H9 (cell line): ENCODE data around the gene SPSB3. TPM values are rescaled to one million over a fixed set of nuclear protein-coding genes. Genes with fewer than 3 reads are reported as not detected.

ENCODE experiments used
- DNase-seq: peaks from one replicate; pipeline ENCODE4 v3.0.0-alpha.2; 2017
- H2AFZ ChIP-seq: one replicate; pipeline ENCODE4 v1.6.1; 2013; ENCODE audit warnings: mild to moderate bottlenecking, low read length, control low read depth, moderate library complexity
- H2AK5ac ChIP-seq: 2 replicates; pipeline ENCODE4 v1.6.1; 2013; ENCODE audit warnings: low read length, control low read depth, mixed read lengths; ENCODE audit not compliant: insufficient read length
- H2BK120ac ChIP-seq: one replicate; pipeline ENCODE4 v1.6.1; 2013; ENCODE audit warnings: low read depth, mild to moderate bottlenecking, low read length, control low read depth, inconsistent platforms; ENCODE audit not compliant: poor library complexity, severe bottlenecking
- H2BK12ac ChIP-seq: 2 replicates; pipeline ENCODE4 v1.6.1; 2013; ENCODE audit warnings: low read length, control low read depth, mixed read lengths, low read depth; ENCODE audit not compliant: insufficient read length
- H2BK15ac ChIP-seq: 2 replicates; pipeline ENCODE4 v1.6.1; 2013; ENCODE audit warnings: low read depth, low read length, control low read depth
- H2BK20ac ChIP-seq: one replicate; pipeline ENCODE4 v1.6.1; 2013; ENCODE audit warnings: low read depth, mild to moderate bottlenecking, low read length, control low read depth, inconsistent platforms; ENCODE audit not compliant: poor library complexity, severe bottlenecking
- H2BK5ac ChIP-seq: 2 replicates; pipeline ENCODE4 v1.6.1; 2013; ENCODE audit warnings: low read length, control low read depth, mixed read lengths; ENCODE audit not compliant: insufficient read length
- H3K14ac ChIP-seq: 2 replicates; pipeline ENCODE4 v1.6.1; 2013; ENCODE audit warnings: low read length, control low read depth; ENCODE audit not compliant: insufficient read depth
- H3K18ac ChIP-seq: 2 replicates; pipeline ENCODE4 v1.6.1; 2013; ENCODE audit warnings: low read depth, mild to moderate bottlenecking, mixed read lengths, low read length, control low read depth; ENCODE audit not compliant: insufficient read length
- H3K23ac ChIP-seq: 2 replicates; pipeline ENCODE4 v1.6.1; 2013; ENCODE audit warnings: low read length, control low read depth, mixed read lengths, low read depth; ENCODE audit not compliant: insufficient read length
- H3K23me2 ChIP-seq: 2 replicates; pipeline ENCODE4 v1.6.1; 2013; ENCODE audit warnings: low read depth, mild to moderate bottlenecking, mixed read lengths, low read length, control low read depth; ENCODE audit not compliant: insufficient read length, poor library complexity, severe bottlenecking
- H3K27ac ChIP-seq: 2 replicates; pipeline ENCODE4 v1.5.1; 2013; ENCODE audit warnings: low read length, control low read depth, mixed read lengths, low read depth; ENCODE audit not compliant: insufficient read length
- H3K27me3 ChIP-seq: 2 replicates; pipeline ENCODE4 v1.6.1; 2013; ENCODE audit warnings: low read length, control low read depth, inconsistent platforms; ENCODE audit not compliant: insufficient read depth
- H3K4ac ChIP-seq: 2 replicates; pipeline ENCODE4 v1.6.1; 2013; ENCODE audit warnings: low read depth, mild to moderate bottlenecking, control low read depth, inconsistent platforms, low read length, moderate library complexity
- H3K4me1 ChIP-seq: 2 replicates; pipeline ENCODE4 v1.6.1; 2013; ENCODE audit warnings: low read length, control low read depth, inconsistent platforms; ENCODE audit not compliant: insufficient read depth
- H3K4me2 ChIP-seq: 2 replicates; pipeline ENCODE4 v1.6.1; 2013; ENCODE audit warnings: low read length, control low read depth, mixed read lengths; ENCODE audit not compliant: insufficient read length, insufficient read depth
- H3K56ac ChIP-seq: 2 replicates; pipeline ENCODE4 v1.6.1; 2013; ENCODE audit warnings: low read depth, mild to moderate bottlenecking, mixed read lengths, low read length, control low read depth; ENCODE audit not compliant: insufficient read length
- H3K79me1 ChIP-seq: 2 replicates; pipeline ENCODE4 v1.6.1; 2013; ENCODE audit warnings: low read depth, mild to moderate bottlenecking, moderate library complexity, low read length, control low read depth, inconsistent platforms; ENCODE audit not compliant: insufficient read depth, poor library complexity, severe bottlenecking
- H3K79me2 ChIP-seq: 2 replicates; pipeline ENCODE4 v1.6.1; 2013; ENCODE audit warnings: low read length, control low read depth, inconsistent platforms; ENCODE audit not compliant: insufficient read depth
- H3K9ac ChIP-seq: 2 replicates; pipeline ENCODE4 v1.6.1; 2013; ENCODE audit warnings: low read length, control low read depth, mixed read lengths; ENCODE audit not compliant: insufficient read length; ENCODE audit errors: extremely low read depth
- H3K9me3 ChIP-seq: one replicate; pipeline ENCODE4 v1.6.1; 2013; ENCODE audit warnings: low read depth, low read length, inconsistent platforms; ENCODE audit not compliant: control insufficient read depth
- H3T11ph ChIP-seq: one replicate; pipeline ENCODE4 v1.6.1; 2013; ENCODE audit warnings: mild to moderate bottlenecking, low read length, control low read depth, inconsistent platforms
- H4K20me1 ChIP-seq: one replicate; pipeline ENCODE4 v1.6.1; 2013; ENCODE audit not compliant: control insufficient read depth, insufficient read length, insufficient read depth
- H4K5ac ChIP-seq: 2 replicates; pipeline ENCODE4 v1.6.1; 2013; ENCODE audit warnings: low read depth, mild to moderate bottlenecking, mixed read lengths, low read length, control low read depth; ENCODE audit not compliant: insufficient read length
- H4K8ac ChIP-seq: replicated peaks from 2 replicates; pipeline ENCODE4 v1.6.1; 2013; ENCODE audit warnings: low read length, control low read depth, mixed read lengths, low read depth; ENCODE audit not compliant: insufficient read length
- H4K91ac ChIP-seq: 2 replicates; pipeline ENCODE4 v1.6.1; 2013; ENCODE audit warnings: low read depth, mild to moderate bottlenecking, moderate library complexity, mixed read lengths, low read length, control low read depth; ENCODE audit not compliant: insufficient read length
- H3K27ac Mint-ChIP-seq, 3 experiments: 2 replicates in 2 of 3; 3 replicates in 1 of 3; pipeline ENCODE4 v1.8.0; 2020 to 2021; ENCODE audit warnings: mixed read lengths in 3 of 3, mild to moderate bottlenecking in 1 of 3, moderate library complexity in 1 of 3
- H3K27me3 Mint-ChIP-seq: 2 replicates; pipeline ENCODE4 v1.8.0; 2021; ENCODE audit warnings: low read depth, mild to moderate bottlenecking, moderate library complexity, mixed read lengths
- H3K36me3 Mint-ChIP-seq, 3 experiments: 2 replicates in 2 of 3; 3 replicates in 1 of 3; pipeline ENCODE4 v1.8.0; 2020 to 2021; ENCODE audit warnings: low read depth in 3 of 3, mixed read lengths in 3 of 3; ENCODE audit not compliant: insufficient read depth in 1 of 3
- H3K4me1 Mint-ChIP-seq, 2 experiments: 2 replicates each; pipeline ENCODE4 v1.8.0; 2020; ENCODE audit warnings: mixed read lengths in 2 of 2
- H3K4me3 Mint-ChIP-seq, 2 experiments: 2 replicates in 1 of 2; 3 replicates in 1 of 2; pipeline ENCODE4 v1.8.0; 2020 to 2021; ENCODE audit warnings: mild to moderate bottlenecking in 2 of 2, mixed read lengths in 2 of 2, moderate library complexity in 1 of 2
- H3K9me3 Mint-ChIP-seq, 2 experiments: 2 replicates in 1 of 2; 3 replicates in 1 of 2; pipeline ENCODE4 v1.8.0; 2020; ENCODE audit warnings: mild to moderate bottlenecking in 2 of 2, mixed read lengths in 2 of 2, moderate library complexity in 1 of 2
- WGBS: extraction: QIAGEN DNeasy Blood & Tissue Kit; methylation state at CpG from one replicate; pipeline ENCODE4 v1.1.7; 2013; ENCODE audit warnings: missing lambda C conversion rate, low lambda C conversion rate, mixed read lengths; ENCODE audit not compliant: insufficient read length; ENCODE audit errors: extremely low coverage; 5-methylcytosine and 5-hydroxymethylcytosine counted together
- total RNA-seq: library from RNA; stranded (reverse); gene quantifications from 2 replicates; pipeline ENCODE4 v1.2.1, GENCODE V29; 2021
- TF ChIP-seq, protein P1 (sequence below): fragments of 200-600 bp; sonication (generic); conservative IDR thresholded peaks from 3 replicates; pipeline ENCODE4 v1.8.0; 2021; ENCODE audit warnings: antibody characterized with exemption, mild to moderate bottlenecking

The SPSB3 gene
- total RNA-seq, 1 experiment from 2014 or later, result 19.9 TPM

DNA sequence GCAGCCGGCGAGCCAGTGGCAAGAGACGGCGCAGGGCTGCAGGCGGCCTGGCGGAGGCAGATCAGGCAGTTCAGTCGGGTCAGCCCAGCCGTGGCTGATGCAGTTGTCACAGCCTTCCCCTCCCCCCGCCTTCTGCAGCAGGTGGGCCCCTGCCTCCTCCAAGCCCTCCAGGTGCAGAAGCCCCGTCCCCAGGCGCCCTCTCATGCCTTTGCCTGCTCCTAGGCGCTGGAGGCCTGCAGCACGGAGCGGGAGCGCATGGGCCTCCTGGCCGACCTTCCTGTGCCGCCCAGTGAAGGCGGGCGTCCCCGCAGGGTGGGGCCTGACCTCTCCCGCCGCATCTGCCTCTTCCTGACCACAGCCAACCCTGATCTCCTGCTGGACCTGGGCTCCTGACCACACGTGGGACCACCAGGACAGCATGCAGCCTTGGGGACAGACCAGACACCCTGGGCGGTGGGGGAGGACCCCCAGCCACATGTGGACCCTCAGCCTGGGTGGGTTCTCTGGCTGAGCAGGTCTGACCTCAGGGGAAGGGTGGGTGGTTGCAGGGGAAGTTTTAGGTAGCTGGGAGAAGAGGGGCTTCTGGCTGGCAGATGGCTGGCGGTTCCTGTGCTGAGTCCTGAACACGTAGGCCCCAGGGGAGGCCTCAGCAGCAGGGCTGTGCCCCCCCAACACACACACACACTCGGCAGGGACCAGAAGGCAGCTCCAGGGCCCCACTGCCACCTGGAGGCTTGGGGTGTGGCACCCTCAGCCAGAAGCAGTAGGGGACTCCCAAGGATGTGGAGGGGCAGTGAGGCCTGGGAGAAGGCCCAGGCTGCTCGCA, 6.3 kb downstream of the SPSB3 start:
- H3K4me1 ChIP-seq, result no peaks in the 10 kb centered on the region
- H3K14ac ChIP-seq, result no peak overlapping the region; the same call in 1 of the 2 replicates
- no peak overlapping the region for H3K4ac ChIP-seq
- no peak overlapping the region for H3K4me3 Mint-ChIP-seq
- no peak overlapping the region for H3K9ac ChIP-seq
- H4K91ac ChIP-seq, result no peak overlapping the region
- H2BK15ac ChIP-seq, result no peak overlapping the region
- H3K27me3 Mint-ChIP-seq, result no peaks in the 10 kb centered on the region; the same call in 1 of the 2 replicates
- H2BK5ac ChIP-seq, result no peak overlapping the region
- no peak for DNase-seq
- H3K9me3 Mint-ChIP-seq, result no peaks in the 10 kb centered on the region
- no peak overlapping the region for H4K5ac ChIP-seq
- H2BK20ac ChIP-seq, result no peak overlapping the region
- TF ChIP-seq, protein P1, sequence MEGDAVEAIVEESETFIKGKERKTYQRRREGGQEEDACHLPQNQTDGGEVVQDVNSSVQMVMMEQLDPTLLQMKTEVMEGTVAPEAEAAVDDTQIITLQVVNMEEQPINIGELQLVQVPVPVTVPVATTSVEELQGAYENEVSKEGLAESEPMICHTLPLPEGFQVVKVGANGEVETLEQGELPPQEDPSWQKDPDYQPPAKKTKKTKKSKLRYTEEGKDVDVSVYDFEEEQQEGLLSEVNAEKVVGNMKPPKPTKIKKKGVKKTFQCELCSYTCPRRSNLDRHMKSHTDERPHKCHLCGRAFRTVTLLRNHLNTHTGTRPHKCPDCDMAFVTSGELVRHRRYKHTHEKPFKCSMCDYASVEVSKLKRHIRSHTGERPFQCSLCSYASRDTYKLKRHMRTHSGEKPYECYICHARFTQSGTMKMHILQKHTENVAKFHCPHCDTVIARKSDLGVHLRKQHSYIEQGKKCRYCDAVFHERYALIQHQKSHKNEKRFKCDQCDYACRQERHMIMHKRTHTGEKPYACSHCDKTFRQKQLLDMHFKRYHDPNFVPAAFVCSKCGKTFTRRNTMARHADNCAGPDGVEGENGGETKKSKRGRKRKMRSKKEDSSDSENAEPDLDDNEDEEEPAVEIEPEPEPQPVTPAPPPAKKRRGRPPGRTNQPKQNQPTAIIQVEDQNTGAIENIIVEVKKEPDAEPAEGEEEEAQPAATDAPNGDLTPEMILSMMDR, result no peak
- H3K4me1 Mint-ChIP-seq, result peaks cover under 1 to 13% of the 10 kb centered on the region in 2 experiments; a peak in 2 of 4 replicates
- H3K9me3 ChIP-seq, result no peaks in the 10 kb centered on the region
- no peak overlapping the region for H4K8ac ChIP-seq
- H3K36me3 Mint-ChIP-seq, result peaks cover 8 to 45% (median 13%) of the 10 kb centered on the region in 3 experiments; a peak in 5 of 7 replicates
- H3K18ac ChIP-seq, result no peak overlapping the region
- no peak overlapping the region for H2BK12ac ChIP-seq
- no peaks in the 10 kb centered on the region for H4K20me1 ChIP-seq
- peaks cover 5% of the 10 kb centered on the region for H3K23me2 ChIP-seq
- no peak overlapping the region for H3K23ac ChIP-seq
- no peak overlapping the region for H2AK5ac ChIP-seq
- H3K27ac Mint-ChIP-seq, result no peak overlapping the region
- H3K79me1 ChIP-seq, result peaks cover 5% of the 10 kb centered on the region
- no peak overlapping the region for H2BK120ac ChIP-seq
- H3K4me2 ChIP-seq, result no peak overlapping the region
- no peak overlapping the region for H2AFZ ChIP-seq
- no peak overlapping the region for H3K56ac ChIP-seq
- H3T11ph ChIP-seq, result no peak overlapping the region
- no peaks in the 10 kb centered on the region; the same call in 1 of the 2 replicates for H3K79me2 ChIP-seq
- H3K27me3 ChIP-seq, result no peaks in the 10 kb centered on the region
- no peak overlapping the region for H3K27ac ChIP-seq
- no CpG with 5 or more reads among the region's 28 CpGs for WGBS
